Endothelial cell of umbilical vein (primary cell): Measurements from ENCODE around the gene SRSF6. TPM values are rescaled to one million over a fixed set of nuclear protein-coding genes. Genes with fewer than 3 reads are reported as not detected.

Experiments
- BruUV-seq: library from RNA; stranded (reverse); fragments of 400-500 nt; replicated peaks from 2 replicates; lab custom pipeline; 2021; lab: Mats Ljungman, UMichigan
- CTCF ChIA-PET: fragments of 300-600, 350-600 bp; sonication (Branson Sonifier 250); formaldehyde crosslinking; loops from one replicate; lab custom pipeline; 2021; ENCODE audit warnings: antibody characterized with exemption, inconsistent platforms; lab: Charles Lee
- POLR2A ChIA-PET: fragments of 300-600, 350-600 bp; sonication (Branson Sonifier 250); formaldehyde crosslinking; loops from one replicate; lab custom pipeline; 2021; ENCODE audit warnings: antibody characterized with exemption, inconsistent platforms; lab: Charles Lee
- DNase-seq: peaks from one replicate; pipeline ENCODE4 v3.0.0-alpha.2; 2011; ENCODE audit warnings: low read depth, low spot score
- FAIRE-seq: peaks from 2 replicates; lab custom pipeline; 2011; peaks lifted over from hg19 to GRCh38; lab: Jason Lieb, UNC
- H2AFZ ChIP-seq: 2 replicates; pipeline ENCODE4 v1.6.0; 2012; ENCODE audit warnings: low read depth, low read length, control low read depth, inconsistent platforms
- H3K27ac ChIP-seq: 2 replicates; pipeline ENCODE4 v1.5.1; 2011; ENCODE audit warnings: low read depth, mild to moderate bottlenecking, control low read depth, low read length, moderate library complexity; ENCODE audit not compliant: insufficient read depth
- H3K27me3 ChIP-seq, 2 experiments: 2 replicates each; pipeline versions ENCODE4 v1.6.0 to v1.6.1; 2011; ENCODE audit warnings: low read length in 2 of 2, mixed read lengths in 1 of 2; ENCODE audit not compliant: control insufficient read depth in 2 of 2, insufficient read depth in 2 of 2
- H3K36me3 ChIP-seq, 2 experiments: 2 replicates in 1 of 2; 3 replicates in 1 of 2; pipeline ENCODE4 v1.5.1; 2011; ENCODE audit warnings: low read length in 2 of 2, mild to moderate bottlenecking in 1 of 2, moderate library complexity in 1 of 2; ENCODE audit not compliant: control insufficient read depth in 2 of 2, insufficient read depth in 2 of 2; ENCODE audit errors: extremely low read depth in 1 of 2
- H3K4me1 ChIP-seq: 3 replicates; pipeline ENCODE4 v1.5.1; 2011; ENCODE audit warnings: mild to moderate bottlenecking, low read length; ENCODE audit not compliant: control insufficient read depth, insufficient read depth; ENCODE audit errors: extremely low read depth
- H3K4me2 ChIP-seq: 2 replicates; pipeline ENCODE4 v1.6.1; 2011; ENCODE audit warnings: low read length, control low read depth, mixed read lengths; ENCODE audit not compliant: insufficient read depth
- H3K4me3 ChIP-seq, 3 experiments: fragments of 200-600 bp in 1 of 3; sonication (generic), shearing (Covaris generic) in 1 of 3; replicated peaks in 1 of 3; 2 replicates each; pipeline ENCODE4 v1.5.1; 2011 to 2016; ENCODE audit warnings: control low read depth in 3 of 3, low read length in 3 of 3, mild to moderate bottlenecking in 2 of 3, inconsistent platforms in 1 of 3, low read depth in 1 of 3, moderate library complexity in 1 of 3; ENCODE audit not compliant: insufficient read depth in 1 of 3
- H3K79me2 ChIP-seq: 2 replicates; pipeline ENCODE4 v1.6.0; 2012; ENCODE audit warnings: low read length, inconsistent platforms; ENCODE audit not compliant: control insufficient read depth, insufficient read depth
- H3K9ac ChIP-seq: replicated peaks from 2 replicates; pipeline ENCODE3; 2011; ENCODE audit warnings: low read length, control low read depth; ENCODE audit not compliant: insufficient read depth; ENCODE audit errors: extremely low read depth
- H3K9me1 ChIP-seq: replicated peaks from 3 replicates; pipeline ENCODE4 v1.6.0; 2011; ENCODE audit warnings: mild to moderate bottlenecking, low read length; ENCODE audit not compliant: control insufficient read depth, insufficient read depth; ENCODE audit errors: extremely low read depth
- H3K9me3 ChIP-seq: replicated peaks from 2 replicates; pipeline ENCODE4 v1.5.1; 2012; ENCODE audit warnings: low read length, inconsistent platforms; ENCODE audit not compliant: control insufficient read depth, insufficient read depth
- H4K20me1 ChIP-seq: replicated peaks from 2 replicates; pipeline ENCODE3; 2011; ENCODE audit warnings: mild to moderate bottlenecking, low read length; ENCODE audit not compliant: control insufficient read depth, insufficient read depth; ENCODE audit errors: extremely low read depth
- CTCF ChIP-seq, 2 donors: IDR thresholded peaks; 1 replicate in 1 of 2; 2 replicates in 1 of 2; pipeline ENCODE4 v1.5.1; 2011; ENCODE audit warnings: low read length in 2 of 2, mild to moderate bottlenecking in 2 of 2, moderate library complexity in 2 of 2, control low read depth in 1 of 2, inconsistent platforms in 1 of 2, low read depth in 1 of 2; ENCODE audit not compliant: insufficient read depth in 1 of 2; ENCODE audit errors: extremely low read depth in 1 of 2
- EZH2 ChIP-seq: IDR thresholded peaks from 2 replicates; pipeline ENCODE4 v1.6.1; 2012; ENCODE audit warnings: borderline replicate concordance, low read depth, mild to moderate bottlenecking, moderate library complexity, low read length, inconsistent platforms; ENCODE audit not compliant: severe bottlenecking
- FOS ChIP-seq: IDR thresholded peaks from 2 replicates; pipeline ENCODE4 v1.6.1; 2011; ENCODE audit warnings: mild to moderate bottlenecking, low read length, moderate library complexity, borderline replicate concordance; ENCODE audit not compliant: insufficient read depth
- GATA2 ChIP-seq: IDR thresholded peaks from 2 replicates; pipeline ENCODE4 v1.7.0; 2011; ENCODE audit warnings: low read depth, mild to moderate bottlenecking, moderate library complexity, mixed read lengths, low read length; ENCODE audit not compliant: insufficient read length, insufficient read depth
- JUN ChIP-seq: IDR thresholded peaks from 2 replicates; pipeline ENCODE4 v1.6.1; 2011; ENCODE audit warnings: borderline replicate concordance, low read depth; ENCODE audit not compliant: insufficient read length, insufficient read depth
- MYC ChIP-seq: IDR thresholded peaks from one replicate; pipeline ENCODE4 v1.6.1; 2011; ENCODE audit warnings: mild to moderate bottlenecking, low read depth, low read length
- POLR2A ChIP-seq: IDR thresholded peaks from 2 replicates; pipeline ENCODE4 v1.6.1; 2012; ENCODE audit warnings: low read depth, mild to moderate bottlenecking, control low read depth, low read length
- POLR2AphosphoS5 ChIP-seq: IDR thresholded peaks from 2 replicates; pipeline ENCODE4 v1.6.1; 2012; ENCODE audit warnings: low read depth, mild to moderate bottlenecking, control low read depth, low read length, moderate library complexity; ENCODE audit not compliant: insufficient read depth
- dilution Hi-C: fragments of 300-500 bp; cut with MboI; formaldehyde crosslinking; loops from one replicate; pipeline ENCODE4 v1.15.0; 2019; ENCODE audit warnings: low sequenced_read_pairs; ENCODE audit not compliant: extremely low pct_ligation_motif_present
- intact Hi-C: fragments of 100-400 bp; cut with micrococcal nuclease; formaldehyde crosslinking; loops from one replicate; pipeline ENCODE4 v1.10.0; 2022
- polyA plus RNA-seq, 4 experiments: library from polyadenylated mRNA; depleted of rRNA in 3 of 4; stranded (reverse) in 3 of 4; unstranded in 1 of 4; fragments of >200 nt; gene quantifications; 2 replicates each; pipeline versions ENCODE4 v1.2.1 to v1.2.3, GENCODE V29; 2011 to 2012; ENCODE audit warnings: missing spikeins in 1 of 4
- total RNA-seq: library from RNA; stranded (reverse); gene quantifications from 2 replicates; pipeline ENCODE4 v1.2.3, GENCODE V29; 2021
- TF ChIP-seq, protein P1 (sequence below): IDR thresholded peaks from 2 replicates; pipeline ENCODE4 v1.6.1; 2011; ENCODE audit not compliant: insufficient read depth, insufficient read length

The SRSF6 gene
- total and polyA plus RNA-seq, 2 donors (not counting 3 experiments of a cell fraction or from before 2014, with no cell fraction given), result 61.9 to 157 TPM

DNA sequence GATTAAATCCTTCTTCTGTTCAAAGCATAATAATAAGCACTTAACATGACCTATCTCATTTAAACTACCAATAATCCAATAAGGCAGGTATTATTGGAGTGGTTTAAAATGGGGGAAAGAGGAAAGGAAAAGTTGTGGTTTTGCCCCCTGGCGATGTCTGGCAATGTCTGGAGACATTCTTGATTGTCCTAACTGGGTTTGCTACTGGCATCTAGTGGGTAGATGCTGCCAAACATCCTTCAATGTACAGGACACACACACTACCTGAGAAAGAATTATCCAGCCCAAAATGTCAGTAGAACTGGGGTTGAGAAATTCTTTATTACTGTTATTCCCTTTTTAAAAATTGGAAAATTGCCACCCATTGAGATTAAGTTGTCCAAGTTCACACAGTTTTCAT, 25.2 kb upstream of the SRSF6 start:
- H3K9me1 ChIP-seq, result no peaks in the 10 kb centered on the region
- DNase-seq, result no peak
- H3K27ac ChIP-seq, result no peak overlapping the region
- H4K20me1 ChIP-seq, result no peaks in the 10 kb centered on the region
- H2AFZ ChIP-seq, result no peak overlapping the region
- dilution Hi-C loops (no loop called here), intact Hi-C loops (no loop called here)
- no peak overlapping the region for H3K4me3 ChIP-seq
- H3K79me2 ChIP-seq, result no peaks in the 10 kb centered on the region
- H3K4me1 ChIP-seq, result no peaks in the 10 kb centered on the region
- H3K9ac ChIP-seq, result no peak overlapping the region
- ChIA-PET POLR2A (no interaction called here), CTCF (no interaction called here)
- FAIRE-seq, result no peak
- no peaks in the 10 kb centered on the region for H3K36me3 ChIP-seq
- no peaks in the 10 kb centered on the region for H3K9me3 ChIP-seq
- no peak overlapping the region for H3K4me2 ChIP-seq
- no peaks in the 10 kb centered on the region for H3K27me3 ChIP-seq
- TF ChIP-seq POLR2A (no peak), FOS (no peak), JUN (no peak), EZH2 (no peak), GATA2 (no peak), CTCF (IDR thresholded peaks at IDR 0.05; ENCODE audit: extremely low read depth in 1 of 2, insufficient read depth in 1 of 2, low read depth in 1 of 2, low read length in 2 of 2) (no peak), MYC (no peak), POLR2AphosphoS5 (no peak)
- TF ChIP-seq, protein P1, sequence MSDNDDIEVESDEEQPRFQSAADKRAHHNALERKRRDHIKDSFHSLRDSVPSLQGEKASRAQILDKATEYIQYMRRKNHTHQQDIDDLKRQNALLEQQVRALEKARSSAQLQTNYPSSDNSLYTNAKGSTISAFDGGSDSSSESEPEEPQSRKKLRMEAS, result no peak
- no TSS peak for BruUV-seq
